GM12878 (cell line): ENCODE measurements around the gene TUBA4B. TPM values are rescaled to one million over a fixed set of nuclear protein-coding genes. Genes with fewer than 3 reads are reported as not detected.

Experiments
- ATF2 ChIP-seq: IDR thresholded peaks from 2 replicates; pipeline ENCODE4 v1.6.1; 2012; ENCODE audit warnings: low read length, inconsistent platforms
- ATF7 ChIP-seq: fragments of 450-650 bp; IDR thresholded peaks from 2 replicates; pipeline ENCODE4 v1.6.1; 2016; ENCODE audit warnings: low read depth, mild to moderate bottlenecking
- CBX3 ChIP-seq: fragments of 200-600 bp; sonication (generic); IDR thresholded peaks from 2 replicates; pipeline ENCODE4 v1.6.1; 2016; ENCODE audit warnings: low read depth, borderline replicate concordance
- CBX5 ChIP-seq: sonication (generic); IDR thresholded peaks from 2 replicates; pipeline ENCODE4 v1.6.1; 2016; ENCODE audit warnings: low read depth, moderate library complexity, mild to moderate bottlenecking, inconsistent platforms
- E4F1 ChIP-seq: fragments of 450-650 bp; IDR thresholded peaks from 2 replicates; pipeline ENCODE4 v1.6.1; 2018; ENCODE audit warnings: borderline replicate concordance, mild to moderate bottlenecking; ENCODE audit not compliant: partially characterized antibody
- EED ChIP-seq: sonication (generic); IDR thresholded peaks from 2 replicates; pipeline ENCODE4 v1.6.1; 2016; ENCODE audit warnings: antibody characterized with exemption, low read depth
- EP300 ChIP-seq, 2 experiments: fragments of 150-350 bp in 1 of 2; IDR thresholded peaks; 2 replicates each; pipeline ENCODE4 v1.6.1; 2011 to 2012; ENCODE audit warnings: low read depth in 2 of 2, low read length in 2 of 2, borderline replicate concordance in 1 of 2, improper control_type of control experiment in 1 of 2, inconsistent platforms in 1 of 2; ENCODE audit not compliant: control insufficient read depth in 1 of 2
- FOXK2 ChIP-seq: fragments of 450-650 bp; IDR thresholded peaks from 2 replicates; pipeline ENCODE4 v1.6.1; 2017; ENCODE audit warnings: mild to moderate bottlenecking, moderate library complexity
- JUND ChIP-seq: IDR thresholded peaks from 2 replicates; pipeline ENCODE4 v1.6.1; 2012; ENCODE audit warnings: low read depth, mild to moderate bottlenecking, low read length, improper control_type of control experiment, moderate library complexity
- MEF2B ChIP-seq: fragments of 450-650 bp; IDR thresholded peaks from 2 replicates; pipeline ENCODE4 v1.6.1; 2018; ENCODE audit warnings: mild to moderate bottlenecking, moderate library complexity; ENCODE audit not compliant: partially characterized antibody, poor library complexity, severe bottlenecking
- POLR2AphosphoS2 ChIP-seq: IDR thresholded peaks from 2 replicates; pipeline ENCODE4 v1.6.1; 2011; ENCODE audit warnings: low read depth, mild to moderate bottlenecking, low read length, improper control_type of control experiment, moderate library complexity
- RAD51 ChIP-seq: fragments of 450-650 bp; IDR thresholded peaks from 2 replicates; pipeline ENCODE4 v1.6.1; 2016; ENCODE audit warnings: moderate library complexity, mild to moderate bottlenecking, inconsistent platforms
- RB1 ChIP-seq: fragments of 450-650 bp; formaldehyde crosslinking; IDR thresholded peaks from 2 replicates; pipeline ENCODE4 v1.6.1; 2017; ENCODE audit warnings: mild to moderate bottlenecking, borderline replicate concordance
- SMARCA5 ChIP-seq: fragments of 450-650 bp; IDR thresholded peaks from 2 replicates; pipeline ENCODE4 v1.6.1; 2017; ENCODE audit warnings: mild to moderate bottlenecking
- SP1 ChIP-seq: IDR thresholded peaks from one replicate; pipeline ENCODE4 v1.6.1; 2011; ENCODE audit warnings: low read depth, low read length
- SREBF2 ChIP-seq: IDR thresholded peaks from 2 replicates; pipeline ENCODE4 v1.6.1; 2012; ENCODE audit warnings: mild to moderate bottlenecking, low read length
- SRF ChIP-seq, 2 experiments: IDR thresholded peaks; 2 replicates each; pipeline ENCODE4 v1.6.1; 2011; ENCODE audit warnings: low read depth in 2 of 2, low read length in 2 of 2, mild to moderate bottlenecking in 1 of 2, moderate library complexity in 1 of 2
- STAT3 ChIP-seq: IDR thresholded peaks from 2 replicates; pipeline ENCODE4 v1.6.1; 2011; ENCODE audit warnings: low read depth, low read length, improper control_type of control experiment
- USF1 ChIP-seq: IDR thresholded peaks from 2 replicates; pipeline ENCODE4 v1.6.1; 2011; ENCODE audit warnings: borderline replicate concordance, low read depth, mild to moderate bottlenecking, moderate library complexity, mixed read lengths, low read length; ENCODE audit not compliant: insufficient read depth; ENCODE audit errors: extremely low read length
- ZNF217 ChIP-seq: fragments of 450-650 bp; IDR thresholded peaks from 2 replicates; pipeline ENCODE4 v1.6.1; 2017; ENCODE audit warnings: antibody characterized with exemption, mild to moderate bottlenecking
- ZSCAN29 ChIP-seq: fragments of 450-650 bp; IDR thresholded peaks from 2 replicates; pipeline ENCODE4 v1.6.1; 2017; ENCODE audit warnings: mild to moderate bottlenecking, moderate library complexity
- polyA plus RNA-seq, 11 experiments: library from polyadenylated mRNA; depleted of rRNA in 4 of 11; unstranded in 6 of 11; stranded (reverse) in 5 of 11; fragments of >200 nt; fragmentation: Nextera tagmentation in 4 of 11; fragmentation: Illumina TruSeq in 1 of 11; extraction: Ambion mirVana in 4 of 11; extraction: Trizol in 1 of 11; gene quantifications; 1 replicate in 1 of 11; 2 replicates in 10 of 11; pipeline versions ENCODE4 v1.2.1 to v1.2.3, GENCODE V29; 2011 to 2016; ENCODE audit warnings: inconsistent platforms in 2 of 11, missing spikeins in 2 of 11, low read depth in 1 of 11
- total RNA-seq, 4 experiments: library from RNA; depleted of rRNA in 3 of 4; stranded (reverse); fragments of >200 nt in 3 of 4; fragmentation: Illumina TruSeq in 1 of 4; extraction: Trizol in 1 of 4; gene quantifications; 2 replicates each; pipeline versions ENCODE4 v1.2.1 to v1.2.3, GENCODE V29; 2013 to 2021
- TF ChIP-seq, protein P1 (sequence below): fragments of 450-650 bp; IDR thresholded peaks from 2 replicates; pipeline ENCODE4 v1.6.1; 2016; ENCODE audit warnings: mild to moderate bottlenecking
- TF ChIP-seq, protein P2 (sequence below): fragments of 450-650 bp; IDR thresholded peaks from 2 replicates; pipeline ENCODE4 v1.6.1; 2014; ENCODE audit warnings: mild to moderate bottlenecking

TUBA4B gene
- total and polyA plus RNA-seq, 10 of the 15 experiments (the other 5 are each of a cell fraction or from before 2014, with no cell fraction given), result 0.07 TPM; not detected in 9

DNA sequence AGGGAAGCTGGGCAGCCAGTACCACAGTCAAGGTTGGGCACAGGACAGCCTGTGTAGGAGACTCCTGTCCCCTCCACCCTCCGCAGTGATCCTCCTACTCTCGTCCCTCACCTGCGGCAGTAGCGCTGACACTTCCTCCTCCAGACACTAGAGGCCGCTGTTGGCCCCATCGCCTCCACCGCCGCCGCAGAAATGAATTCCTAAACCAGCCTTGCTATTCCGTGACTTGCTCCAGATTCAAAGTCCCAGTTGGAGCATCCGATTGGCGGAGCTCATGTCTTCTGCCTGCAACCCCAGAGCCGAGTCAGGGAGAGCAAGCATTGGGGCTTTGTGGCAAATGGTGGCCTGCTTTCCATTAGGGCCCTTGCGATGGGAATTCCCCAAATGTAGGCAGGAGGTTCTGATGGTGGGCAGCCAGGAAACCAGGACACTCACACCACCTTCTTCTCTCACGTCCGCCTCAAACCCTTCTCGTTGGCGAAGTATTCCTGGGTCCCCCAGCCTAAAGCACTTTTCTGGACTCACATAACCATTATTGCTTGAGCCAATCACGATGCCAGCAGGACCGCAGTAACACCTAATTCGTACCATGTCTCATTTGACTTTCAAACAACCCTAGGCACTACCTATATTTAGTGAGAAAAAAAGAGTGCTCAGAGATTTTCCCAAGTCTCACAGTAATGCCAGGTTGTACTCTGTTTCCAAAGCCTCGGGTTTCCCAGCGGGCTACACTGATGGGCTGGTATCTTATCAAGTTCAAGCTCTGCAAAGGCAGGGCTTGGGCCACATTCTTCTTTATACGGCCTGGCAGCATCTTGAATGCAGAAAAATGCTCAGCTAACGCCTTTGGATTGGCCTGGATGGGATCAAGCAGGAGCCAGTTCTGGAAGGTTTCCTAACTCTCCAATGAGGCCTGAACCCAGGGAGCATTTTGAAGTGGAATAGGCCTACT is 24.9 kb downstream of the TUBA4B start (continued):
- TF ChIP-seq POLR2AphosphoS2 (no peak), CBX5 (no peak), STAT3 (no peak), JUND (no peak), USF1 (no peak), ZNF217 (no peak), SREBF2 (no peak), ATF7 (peak; percentile 22; the same call in 1 of the 2 replicates), SP1 (no peak), EED (peak; percentile 84), MEF2B (peak; percentile 6), E4F1 (no peak), FOXK2 (no peak), RAD51 (no peak), ZSCAN29 (no peak), RB1 (peak; percentile 90; the same call in 1 of the 2 replicates), EP300 (IDR thresholded peaks at IDR 0.05; ENCODE audit: borderline replicate concordance in 1 of 2, control insufficient read depth in 1 of 2, low read depth in 2 of 2, low read length in 2 of 2) (peak in 1 of 2 experiments; percentile 46; a peak in 1 of 4 replicates), SRF (IDR thresholded peaks at IDR 0.05; ENCODE audit: low read depth in 2 of 2, low read length in 2 of 2) (no peak), ATF2 (no peak), SMARCA5 (peak; percentile 90; the same call in 1 of the 2 replicates), CBX3 (no peak)
- TF ChIP-seq, protein P1, sequence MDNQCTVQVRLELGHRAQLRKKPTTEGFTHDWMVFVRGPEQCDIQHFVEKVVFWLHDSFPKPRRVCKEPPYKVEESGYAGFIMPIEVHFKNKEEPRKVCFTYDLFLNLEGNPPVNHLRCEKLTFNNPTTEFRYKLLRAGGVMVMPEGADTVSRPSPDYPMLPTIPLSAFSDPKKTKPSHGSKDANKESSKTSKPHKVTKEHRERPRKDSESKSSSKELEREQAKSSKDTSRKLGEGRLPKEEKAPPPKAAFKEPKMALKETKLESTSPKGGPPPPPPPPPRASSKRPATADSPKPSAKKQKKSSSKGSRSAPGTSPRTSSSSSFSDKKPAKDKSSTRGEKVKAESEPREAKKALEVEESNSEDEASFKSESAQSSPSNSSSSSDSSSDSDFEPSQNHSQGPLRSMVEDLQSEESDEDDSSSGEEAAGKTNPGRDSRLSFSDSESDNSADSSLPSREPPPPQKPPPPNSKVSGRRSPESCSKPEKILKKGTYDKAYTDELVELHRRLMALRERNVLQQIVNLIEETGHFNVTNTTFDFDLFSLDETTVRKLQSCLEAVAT, result peak; percentile 83; the same call in 1 of the 2 replicates
- TF ChIP-seq, protein P2, sequence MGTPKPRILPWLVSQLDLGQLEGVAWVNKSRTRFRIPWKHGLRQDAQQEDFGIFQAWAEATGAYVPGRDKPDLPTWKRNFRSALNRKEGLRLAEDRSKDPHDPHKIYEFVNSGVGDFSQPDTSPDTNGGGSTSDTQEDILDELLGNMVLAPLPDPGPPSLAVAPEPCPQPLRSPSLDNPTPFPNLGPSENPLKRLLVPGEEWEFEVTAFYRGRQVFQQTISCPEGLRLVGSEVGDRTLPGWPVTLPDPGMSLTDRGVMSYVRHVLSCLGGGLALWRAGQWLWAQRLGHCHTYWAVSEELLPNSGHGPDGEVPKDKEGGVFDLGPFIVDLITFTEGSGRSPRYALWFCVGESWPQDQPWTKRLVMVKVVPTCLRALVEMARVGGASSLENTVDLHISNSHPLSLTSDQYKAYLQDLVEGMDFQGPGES, result no peak
